Hematopoietic multipotent progenitor cell treated with erythropoietin and hydrocortisone succinate and interleukin-3 and kit ligand, for 17 days (in vitro differentiated cells): ENCODE results near the gene TCF4.

ENCODE experiments used
- DNase-seq: peaks from one replicate; pipeline ENCODE4 v3.0.0-alpha.2; 2015; ENCODE audit warnings: low spot score

TCF4 gene

DNA sequence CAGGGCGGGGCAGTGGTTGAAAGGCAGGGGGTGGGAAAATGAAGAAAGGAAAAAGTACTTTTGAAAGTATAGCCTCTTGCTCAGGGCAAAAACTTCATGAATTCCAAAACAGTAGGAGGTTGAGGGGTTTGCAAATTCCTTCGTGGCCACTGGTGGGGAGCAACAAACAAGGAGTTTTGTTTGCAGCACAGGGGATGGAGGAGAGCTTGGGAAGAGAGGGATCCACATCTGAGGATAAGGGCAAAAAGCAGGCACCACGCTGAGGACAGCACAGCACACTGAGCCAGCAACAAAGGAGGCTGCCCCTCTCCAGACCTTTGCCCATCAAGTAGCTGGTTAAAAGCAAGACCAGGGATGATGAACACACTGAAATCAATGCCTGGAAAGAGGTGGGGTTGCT is 148.9 kb downstream of the TCF4 start:
- no peak for DNase-seq

DNA sequence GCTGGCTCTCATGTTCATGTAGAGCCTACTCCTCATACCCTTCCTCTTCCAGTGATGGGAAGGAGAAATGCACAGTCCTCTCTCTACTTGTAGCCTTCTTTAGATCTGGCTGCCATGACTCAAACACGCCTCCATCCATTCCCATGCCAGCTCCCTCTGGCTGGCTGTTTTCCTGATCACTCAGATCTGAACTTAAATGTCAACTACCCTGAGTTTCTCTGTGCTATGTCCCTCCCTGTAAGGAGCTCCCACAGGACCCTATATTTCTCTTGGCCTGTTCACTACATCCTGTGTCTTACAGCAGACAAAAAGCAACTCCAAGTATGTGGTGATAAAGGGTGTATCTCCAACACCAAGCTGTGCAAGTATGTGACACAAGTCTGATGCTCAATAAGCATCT is 152.4 kb downstream of the TCF4 start:
- DNase-seq, result no peak

DNA sequence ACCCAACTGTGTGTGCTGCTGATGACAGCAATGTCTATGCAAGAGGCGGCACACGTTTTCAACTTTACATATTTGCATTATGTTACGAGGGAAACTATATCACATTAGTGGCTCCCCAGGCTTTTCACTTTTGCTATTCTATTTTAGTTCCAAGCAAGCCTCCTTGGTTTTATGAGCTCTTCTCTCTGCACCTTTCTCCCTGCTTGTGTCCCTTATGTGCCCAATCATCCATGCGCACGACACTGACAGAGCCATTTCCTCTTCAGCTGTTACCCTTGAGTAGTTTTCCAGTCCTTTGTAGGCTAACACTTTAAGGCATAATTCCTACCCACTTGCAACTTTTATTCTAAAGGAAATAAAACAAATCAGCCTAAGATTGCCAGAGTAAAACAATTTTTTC is 154.3 kb downstream of the TCF4 start:
- no peak for DNase-seq

DNA sequence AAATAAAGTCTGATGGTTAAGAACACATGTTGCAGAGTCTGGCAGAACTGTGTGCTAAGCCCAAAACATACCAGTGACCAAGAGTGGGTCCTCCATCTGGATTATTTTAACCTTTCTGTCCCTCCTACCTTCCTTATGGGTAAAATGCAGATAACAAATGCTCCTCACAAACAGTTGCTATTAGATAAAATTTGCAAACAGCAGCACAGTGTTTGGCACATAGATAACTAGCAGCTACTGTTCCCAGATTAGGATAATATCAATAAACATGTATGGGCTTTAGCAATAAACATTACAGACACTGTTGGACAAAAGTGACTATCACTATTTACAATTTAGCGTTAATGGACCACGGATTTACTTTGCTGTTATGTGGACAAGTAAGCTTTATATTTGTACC is 154.9 kb downstream of the TCF4 start:
- DNase-seq, result no peak

DNA sequence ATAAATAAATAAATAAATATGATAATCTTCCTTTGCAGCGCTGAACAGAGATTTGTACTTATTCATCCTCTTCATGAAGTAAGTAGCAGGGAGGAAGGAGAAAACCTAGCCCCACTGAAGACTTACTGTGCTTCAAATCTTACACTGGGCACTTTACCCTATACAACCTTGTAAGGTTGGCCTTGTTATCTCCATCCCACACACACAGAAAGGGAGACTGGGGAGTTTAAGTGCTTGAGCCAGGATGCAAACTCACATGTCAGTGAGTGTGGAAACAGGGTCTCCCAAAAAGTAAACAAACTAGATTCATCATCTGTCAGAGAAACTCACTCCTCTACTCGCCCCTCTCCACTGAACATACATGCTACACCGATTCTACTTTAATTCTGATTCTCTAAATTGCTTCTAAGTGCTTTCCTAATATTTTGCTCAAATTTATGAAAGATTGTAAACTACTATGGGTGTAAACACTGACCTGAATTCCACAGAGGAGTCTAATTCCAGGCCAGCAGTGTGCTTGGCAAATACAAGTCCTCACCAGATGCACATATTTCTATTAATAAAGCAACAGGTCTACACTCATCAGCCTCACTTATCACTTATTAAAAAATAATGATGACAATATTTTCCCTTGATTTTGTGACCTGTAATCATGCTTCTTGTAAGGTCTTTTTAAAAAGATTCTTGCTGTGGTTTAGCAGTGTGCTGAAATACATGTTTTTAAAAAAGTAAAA is 155.5 kb downstream of the TCF4 start:
- no peak for DNase-seq

DNA sequence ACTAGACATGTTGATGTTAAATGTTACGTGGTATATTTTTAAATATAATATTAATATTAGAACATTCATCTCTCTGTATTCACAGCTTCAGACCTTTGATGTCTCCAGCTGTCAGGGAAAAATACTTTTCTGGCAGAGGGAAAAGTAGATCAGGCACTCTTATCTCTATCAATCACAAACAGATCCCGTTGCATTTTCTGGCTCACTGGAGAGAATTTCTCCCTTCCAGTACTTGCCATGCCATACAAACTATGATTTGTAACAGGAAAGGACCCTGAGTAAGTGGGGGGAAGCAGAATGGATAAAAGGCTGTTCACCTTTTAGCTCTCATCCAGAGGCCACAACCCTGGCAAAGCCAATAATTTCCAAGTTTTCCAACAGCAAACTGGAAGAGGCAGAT is 158.0 kb downstream of the TCF4 start:
- no peak for DNase-seq

DNA sequence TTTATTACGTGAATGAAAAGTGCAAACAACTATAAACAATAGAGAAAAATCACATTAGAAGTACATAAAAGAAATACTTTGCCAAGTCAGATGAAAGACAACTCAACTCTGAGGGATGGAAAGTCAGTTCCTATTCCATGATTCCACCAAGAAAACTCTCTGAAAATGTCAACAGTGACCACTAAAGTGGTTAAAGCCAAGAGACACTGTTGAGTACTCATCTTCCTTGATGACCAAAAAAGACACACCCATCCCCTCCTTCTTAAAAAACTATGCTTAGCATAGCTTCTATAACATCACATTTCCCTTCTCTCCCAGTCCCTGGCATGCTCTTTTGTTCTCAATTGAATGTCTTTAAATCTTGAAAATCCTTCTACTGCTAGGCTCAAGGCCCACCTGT is 160.0 kb downstream of the TCF4 start:
- DNase-seq, result no peak

DNA sequence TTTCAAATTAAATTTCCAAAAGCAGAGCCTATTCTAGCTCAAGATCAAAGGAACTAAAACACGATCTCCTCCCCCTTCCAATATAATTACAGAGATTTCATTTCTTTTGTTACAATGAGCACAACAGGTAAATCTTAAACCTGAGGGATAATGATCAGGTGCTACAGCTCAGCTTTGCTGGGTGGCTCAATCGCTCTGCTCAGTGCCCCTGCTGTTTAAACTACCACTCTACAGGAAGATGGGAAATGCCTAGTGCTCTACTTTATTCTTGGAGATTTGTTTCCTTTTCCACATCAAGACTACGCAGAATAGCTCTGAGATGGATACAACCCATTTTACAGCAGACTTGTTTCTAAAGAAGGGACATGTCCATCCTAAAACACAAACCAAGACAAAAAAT is 162.3 kb downstream of the TCF4 start:
- no peak for DNase-seq

DNA sequence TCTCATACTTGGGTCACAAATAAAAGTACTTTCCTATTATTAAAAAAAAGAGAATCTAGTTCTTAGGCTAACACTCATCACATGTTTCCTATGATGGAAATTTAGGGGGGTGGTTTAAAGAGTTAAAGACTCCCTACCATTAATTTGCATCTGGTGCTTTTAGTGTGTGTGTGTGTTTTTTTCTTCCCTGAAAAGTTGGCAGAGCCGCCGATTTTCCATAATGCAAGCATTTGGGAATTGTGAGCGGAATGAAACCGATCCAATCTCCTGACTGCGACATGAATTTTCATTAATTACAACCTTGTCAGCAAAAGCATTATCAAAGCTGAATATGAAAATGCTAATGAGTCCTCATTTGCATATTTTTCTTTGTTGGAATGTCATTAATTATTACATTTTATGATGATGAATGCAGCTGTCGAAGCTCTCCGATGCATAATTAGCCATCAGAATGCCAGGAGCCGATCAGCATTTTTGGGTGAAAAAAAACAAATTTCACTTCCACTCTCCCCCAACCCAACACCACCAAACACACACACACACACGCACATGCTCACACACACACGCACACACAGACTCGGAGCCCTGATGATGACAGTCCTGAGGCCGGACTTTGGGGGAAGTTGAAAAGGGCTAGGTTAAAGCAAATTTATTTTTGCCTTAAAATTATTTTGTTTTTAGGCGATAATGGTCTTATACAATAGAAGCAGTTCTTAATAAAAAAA is 165.4 kb downstream of the TCF4 start:
- DNase-seq, result no peak

DNA sequence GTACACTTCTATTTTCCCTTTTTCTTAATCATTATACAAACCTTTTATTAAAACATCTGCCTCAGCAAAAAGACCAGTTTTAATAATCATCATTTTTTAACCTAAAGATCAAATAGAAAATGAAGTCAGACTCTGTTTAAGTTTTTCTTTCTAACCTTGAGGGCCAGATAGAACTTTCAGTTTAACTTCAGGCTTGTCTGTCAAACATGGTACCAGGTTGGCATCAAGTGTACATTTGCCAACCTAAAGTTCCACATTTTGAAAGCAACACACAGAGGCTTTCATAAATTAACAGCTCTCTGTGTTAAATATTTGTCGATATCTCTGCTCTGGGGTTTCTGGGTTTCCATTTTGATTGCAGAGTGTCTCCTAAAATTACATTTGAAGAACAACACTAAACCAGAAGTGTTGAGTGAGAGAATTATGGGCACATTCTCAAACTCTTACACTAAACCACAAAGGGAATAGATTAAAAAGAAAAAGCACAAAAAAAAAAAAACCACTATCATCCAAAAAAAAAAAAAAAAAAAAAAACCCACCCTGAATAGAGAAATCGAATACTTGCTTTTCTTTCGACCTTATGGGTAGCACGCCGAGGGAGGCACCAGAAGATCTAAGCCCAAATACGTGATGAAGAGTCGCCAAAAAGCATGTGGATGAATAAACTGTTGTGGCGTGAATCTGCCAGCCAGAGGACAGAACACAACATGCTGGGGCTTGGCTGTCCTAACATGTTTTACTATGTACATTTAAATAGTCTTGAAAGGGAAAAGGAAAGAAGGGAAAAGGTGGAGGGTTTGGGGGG is 166.2 kb downstream of the TCF4 start:
- no peak for DNase-seq

DNA sequence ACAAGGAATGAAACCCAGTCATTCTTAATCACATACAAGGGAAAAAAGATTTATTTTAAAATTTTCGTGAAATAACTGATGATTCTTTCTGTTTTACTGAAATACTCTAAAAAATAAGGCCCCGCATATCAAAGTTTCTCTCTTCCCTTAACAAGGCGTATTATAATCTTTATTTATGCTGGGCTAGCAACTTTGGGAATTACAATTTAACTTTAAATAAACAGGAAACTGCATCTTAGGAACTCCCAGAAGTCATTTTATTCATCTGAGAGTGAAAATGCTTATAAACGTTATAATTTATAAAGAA is 166.7 kb downstream of the TCF4 start:
- no peak for DNase-seq

DNA sequence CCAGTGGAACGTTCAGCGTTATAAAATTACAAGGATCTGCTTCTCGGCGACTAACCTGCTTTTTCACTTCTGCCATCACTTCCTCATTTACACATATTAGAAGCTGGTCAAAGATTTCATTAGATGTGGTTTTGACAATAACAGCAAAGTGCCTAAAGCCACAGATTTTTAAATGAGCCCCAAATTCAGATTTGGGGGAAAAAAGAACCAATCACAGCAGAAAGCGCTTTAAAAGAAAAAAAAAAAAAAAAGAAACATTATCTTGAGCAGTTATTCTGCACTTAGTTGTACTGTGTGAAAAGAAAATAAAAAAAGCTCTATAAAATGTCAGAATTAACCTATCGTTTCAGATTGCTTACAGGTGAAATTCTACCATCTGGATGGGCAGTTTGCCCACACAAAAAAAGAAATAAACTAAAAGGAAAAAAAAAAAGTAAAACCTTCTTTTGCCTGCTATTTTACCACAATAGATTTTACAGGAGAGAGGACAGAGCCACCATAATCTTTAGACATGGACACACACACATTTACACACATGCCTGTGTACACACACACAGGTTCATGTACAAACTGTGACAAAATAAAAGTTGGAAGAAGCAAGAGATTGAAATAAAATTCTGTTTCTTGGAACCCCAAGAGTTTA is 167.2 kb downstream of the TCF4 start:
- DNase-seq, result no peak

DNA sequence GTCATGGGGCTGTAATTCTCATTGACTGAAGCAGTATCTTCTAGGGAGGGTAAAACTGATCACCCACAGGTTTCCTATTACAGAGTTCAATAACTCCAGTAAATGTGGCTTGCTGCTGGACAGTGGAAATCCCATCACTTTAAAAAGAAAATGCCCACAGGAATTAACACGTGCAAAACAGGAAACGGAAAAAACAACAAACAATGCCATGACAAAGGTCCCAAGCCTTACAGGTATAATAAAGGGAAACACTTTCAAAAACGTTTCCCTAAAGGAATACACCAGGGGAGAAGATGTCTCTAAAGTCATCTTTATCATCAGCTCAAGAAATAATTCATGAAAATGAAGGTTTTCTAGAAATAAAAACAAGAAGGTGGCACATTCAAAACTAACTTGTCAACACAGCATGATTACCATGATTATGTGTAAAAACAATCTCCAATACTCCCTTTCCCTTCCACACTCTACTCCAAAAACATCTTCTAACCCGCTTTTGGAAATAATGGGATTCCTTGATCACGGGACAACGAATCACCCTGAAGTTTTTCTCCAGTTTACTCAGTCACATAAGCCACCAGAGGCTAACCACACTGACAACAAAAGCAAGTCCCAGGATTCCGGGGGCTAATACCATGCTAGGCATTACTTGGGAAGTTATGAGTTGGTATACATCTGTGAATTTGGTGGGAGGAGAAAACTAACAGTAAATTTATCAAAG is 167.9 kb downstream of the TCF4 start:
- DNase-seq, result no peak

DNA sequence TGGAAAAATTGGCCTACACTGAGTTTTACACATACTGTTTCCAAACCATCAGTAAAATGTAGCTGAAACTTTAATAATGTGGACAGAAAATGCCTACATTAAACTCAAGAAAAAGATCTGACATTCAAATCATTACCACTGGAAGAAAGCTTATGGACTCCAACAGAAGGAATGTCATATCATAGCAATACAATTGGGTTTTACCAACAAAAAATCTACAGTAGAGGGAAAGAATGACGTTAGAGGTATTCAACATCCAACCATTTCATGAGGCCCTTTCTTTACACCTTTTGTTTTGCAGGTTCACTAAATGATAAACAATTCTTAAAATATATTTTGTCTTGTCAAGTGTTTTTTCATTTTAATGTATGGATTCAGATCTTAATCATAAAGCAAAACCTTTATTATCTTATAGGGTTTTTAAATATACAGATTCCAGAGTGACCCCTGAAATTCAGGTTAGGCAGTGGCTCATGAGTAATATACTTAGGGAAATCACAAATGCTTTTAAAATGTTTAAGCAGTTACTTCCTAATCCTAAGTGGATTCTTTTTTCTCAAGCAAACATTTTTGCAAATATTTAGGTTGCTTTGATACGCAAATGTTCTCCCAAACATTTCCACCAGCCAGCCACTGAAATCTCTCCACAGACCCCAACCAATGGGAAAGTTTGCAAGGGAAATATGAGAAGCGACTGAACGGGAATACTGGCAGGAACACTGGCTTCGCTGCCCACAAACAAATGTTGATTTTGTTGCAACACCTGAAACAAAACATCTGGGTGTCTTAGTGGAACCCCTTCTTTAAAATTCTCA is 168.7 kb downstream of the TCF4 start:
- no peak for DNase-seq

DNA sequence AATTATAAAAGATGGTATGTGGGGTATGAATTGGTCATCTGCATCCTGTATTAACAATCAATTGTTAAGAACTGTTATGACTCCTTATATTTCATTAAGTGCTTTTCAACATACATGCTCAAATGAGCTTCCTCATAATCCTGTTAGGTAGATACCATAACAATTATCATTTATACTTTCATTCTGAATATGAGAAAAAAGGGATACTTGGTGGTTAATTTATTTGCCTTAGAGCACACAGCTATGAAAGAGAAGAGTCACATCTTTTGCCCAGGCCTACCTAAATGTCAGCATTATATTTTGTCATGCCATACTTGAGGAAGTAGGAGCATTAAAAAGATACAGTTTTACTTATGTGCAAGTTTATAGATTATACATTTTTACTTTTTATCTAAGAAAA is 169.6 kb downstream of the TCF4 start:
- DNase-seq, result no peak

DNA sequence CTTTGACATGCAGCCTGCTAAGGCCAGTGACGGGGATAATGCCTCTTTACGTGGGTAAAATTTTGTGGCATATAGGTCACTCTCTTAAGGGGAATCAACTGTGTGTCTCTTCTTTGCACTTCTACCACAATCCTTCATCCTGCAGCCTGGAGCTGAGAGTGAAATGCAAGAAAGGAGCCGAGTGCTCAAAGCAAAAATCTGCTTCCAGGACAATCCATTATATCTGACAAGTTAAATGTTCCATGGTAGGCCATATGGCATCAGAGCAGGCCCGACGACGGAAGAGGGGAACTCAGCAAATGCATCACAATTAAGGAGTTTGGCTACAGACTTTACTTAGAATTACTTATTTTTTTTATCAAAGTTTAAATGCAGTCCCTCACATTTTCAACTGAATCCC is 171.2 kb downstream of the TCF4 start:
- no peak for DNase-seq

DNA sequence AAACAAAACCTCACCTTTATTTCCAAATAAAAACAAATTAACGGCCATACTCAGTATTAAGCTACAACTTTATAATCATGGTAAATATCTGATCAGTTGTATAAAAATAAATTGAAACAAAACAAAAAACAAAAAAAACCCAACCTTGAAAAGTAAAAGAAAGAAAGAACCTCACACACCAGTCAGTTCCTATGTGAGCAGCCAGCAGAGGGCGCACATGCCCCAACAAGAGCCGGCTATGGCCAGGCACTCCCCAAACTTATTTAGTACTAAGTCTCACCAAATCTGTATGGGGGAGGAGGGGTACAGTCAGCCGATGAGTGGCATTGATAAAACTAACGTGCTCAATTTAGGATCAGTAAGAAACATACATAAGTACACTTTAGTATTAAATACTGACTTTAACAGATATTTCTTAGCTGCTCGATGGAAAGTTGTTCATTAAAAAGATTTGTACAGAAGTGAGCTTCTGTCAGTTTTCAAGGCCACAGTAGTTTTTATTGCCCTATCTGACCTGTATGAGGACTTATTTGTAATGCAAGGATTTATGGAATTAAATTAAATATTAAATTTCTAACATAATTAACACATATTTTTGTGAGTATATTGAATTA is 172.6 kb downstream of the TCF4 start:
- peak; percentile 73 for DNase-seq

DNA sequence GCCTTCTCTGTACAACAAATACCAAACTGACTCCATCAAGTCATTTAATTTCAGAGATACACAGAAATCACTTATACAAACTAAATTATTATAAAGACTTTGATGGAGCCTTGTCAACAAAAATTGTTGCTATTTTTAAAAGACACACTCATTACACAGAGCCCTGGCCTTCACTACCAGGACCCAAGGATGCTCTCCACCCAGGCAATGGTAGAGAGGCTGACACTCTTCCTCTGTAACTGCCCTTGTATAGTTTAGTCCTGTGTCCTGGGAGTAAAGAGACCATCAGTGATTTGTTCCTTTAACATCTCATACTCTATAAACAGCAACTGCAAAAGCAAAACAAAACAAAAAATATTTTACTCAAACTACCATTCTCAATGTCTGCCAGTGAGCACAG is 173.5 kb downstream of the TCF4 start:
- no peak for DNase-seq

DNA sequence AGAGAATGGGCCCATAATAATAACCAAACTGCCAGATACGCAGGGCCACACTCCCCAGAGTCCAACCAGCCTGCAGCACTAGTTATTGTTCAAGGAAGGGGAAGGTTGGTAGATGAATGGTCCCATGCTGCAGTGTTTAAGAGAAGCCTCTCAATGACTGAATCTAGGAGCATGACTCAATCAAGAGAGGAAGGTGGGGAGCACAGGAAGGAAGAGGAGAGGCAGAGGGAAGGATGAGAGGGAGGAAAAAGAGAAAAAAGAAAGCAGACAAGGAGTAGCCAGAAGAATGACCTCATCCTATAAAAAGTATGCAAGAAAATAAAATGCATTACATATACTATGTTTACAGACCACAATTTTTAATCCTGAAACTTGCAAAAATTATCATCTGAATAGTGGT is 174.5 kb downstream of the TCF4 start:
- DNase-seq, result no peak

DNA sequence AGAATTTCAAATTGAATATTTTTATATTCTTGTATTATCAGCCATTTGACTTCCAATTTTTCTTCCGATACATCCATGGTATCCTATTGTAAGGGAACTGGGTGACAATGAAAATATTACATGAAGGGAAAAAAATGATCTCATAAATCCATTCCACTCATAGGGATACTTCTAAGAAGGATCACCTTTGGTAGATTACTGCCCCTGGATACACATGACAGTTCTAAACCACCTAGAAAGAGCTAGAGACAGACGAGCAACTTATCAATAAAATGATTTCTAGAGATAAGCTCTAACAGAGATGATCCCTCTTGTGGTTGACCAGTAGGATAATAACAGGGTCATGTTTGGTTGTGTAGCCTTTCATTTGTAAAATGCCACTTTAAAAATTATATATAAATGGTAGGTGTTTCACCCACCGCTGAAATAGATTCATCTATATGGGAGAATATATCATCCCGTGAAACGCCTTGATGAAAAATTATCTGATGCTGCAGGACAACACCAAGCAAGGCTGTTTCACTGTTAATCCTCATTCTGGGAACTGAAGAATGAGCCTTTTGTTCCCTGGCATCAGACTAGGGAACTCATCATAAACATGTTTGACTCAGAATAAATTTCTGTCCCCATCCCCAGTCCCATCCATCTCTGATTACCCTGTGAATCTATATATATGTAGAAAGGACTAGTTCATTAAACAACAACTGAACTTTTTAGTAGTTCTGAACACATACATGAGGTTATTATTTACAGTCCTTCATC is 180.0 kb downstream of the TCF4 start:
- DNase-seq, result no peak
